SK-N-DZ (cell line): ENCODE results near the gene ACTMAP.
"Not testable (repeated sequence)": the region's sequence is repeated elsewhere in the genome, so short reads cannot be mapped to it uniquely, and the experiment has no call there.

Experiments used
- DNase-seq: peaks from one replicate; pipeline ENCODE4 v3.0.0-alpha.2; 2015; ENCODE audit warnings: low spot score

The ACTMAP gene

DNA sequence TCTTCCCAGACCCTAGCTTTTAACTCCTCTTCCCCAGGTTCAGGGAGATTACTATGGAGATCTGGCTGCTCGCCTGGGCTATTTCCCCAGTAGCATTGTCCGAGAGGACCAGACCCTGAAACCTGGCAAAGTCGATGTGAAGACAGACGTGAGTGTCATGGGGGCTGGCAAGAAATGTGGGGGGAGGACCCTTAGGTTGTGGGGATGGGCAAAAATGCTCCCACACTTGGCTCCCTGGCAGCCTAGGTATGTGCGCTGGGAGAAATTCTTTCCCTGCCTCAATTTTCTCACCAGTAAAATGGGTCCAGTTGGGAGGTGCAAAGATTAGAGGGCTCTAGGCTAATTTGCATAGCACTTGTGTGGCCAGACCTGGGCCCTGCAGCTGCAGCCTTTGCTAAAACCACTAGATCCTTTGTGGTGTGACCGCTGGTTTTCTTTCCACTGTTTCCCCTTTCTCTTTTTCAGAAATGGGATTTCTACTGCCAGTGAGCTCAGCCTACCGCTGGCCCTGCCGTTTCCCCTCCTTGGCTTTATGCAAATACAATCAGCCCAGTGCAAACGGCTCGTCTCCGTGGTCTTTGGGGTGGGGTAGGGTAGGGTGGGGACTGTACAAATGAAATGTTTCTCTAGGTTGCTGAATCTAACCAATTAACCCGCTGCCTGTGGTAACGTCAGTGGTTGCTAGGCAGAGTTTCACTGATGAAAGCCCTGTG is 26.8 kb upstream of the ACTMAP start:
- peak; percentile 94 for DNase-seq

DNA sequence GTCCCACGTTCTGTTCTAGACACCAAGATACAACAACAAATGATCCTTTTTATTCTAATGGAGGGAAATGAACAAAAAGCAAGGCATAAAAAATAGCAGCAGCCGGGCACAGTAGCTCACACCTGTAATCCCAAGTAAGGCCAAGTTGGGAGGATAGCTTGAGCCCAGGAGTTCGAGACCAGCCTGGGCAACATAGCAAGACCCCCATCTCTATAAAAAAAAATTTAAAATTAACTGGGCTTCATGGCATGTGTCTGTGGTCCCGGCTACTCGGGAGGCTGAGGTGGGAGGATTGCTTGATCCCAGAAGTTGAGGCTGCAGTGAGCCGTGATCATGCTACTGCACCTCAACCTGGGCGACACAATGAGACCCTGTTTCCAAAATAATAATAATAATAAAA is 26.1 kb upstream of the ACTMAP start:
- no peak for DNase-seq

GRCh38 chr19:40775632-40776022 is 25.4 kb upstream of the ACTMAP start:
- no peak for DNase-seq

DNA sequence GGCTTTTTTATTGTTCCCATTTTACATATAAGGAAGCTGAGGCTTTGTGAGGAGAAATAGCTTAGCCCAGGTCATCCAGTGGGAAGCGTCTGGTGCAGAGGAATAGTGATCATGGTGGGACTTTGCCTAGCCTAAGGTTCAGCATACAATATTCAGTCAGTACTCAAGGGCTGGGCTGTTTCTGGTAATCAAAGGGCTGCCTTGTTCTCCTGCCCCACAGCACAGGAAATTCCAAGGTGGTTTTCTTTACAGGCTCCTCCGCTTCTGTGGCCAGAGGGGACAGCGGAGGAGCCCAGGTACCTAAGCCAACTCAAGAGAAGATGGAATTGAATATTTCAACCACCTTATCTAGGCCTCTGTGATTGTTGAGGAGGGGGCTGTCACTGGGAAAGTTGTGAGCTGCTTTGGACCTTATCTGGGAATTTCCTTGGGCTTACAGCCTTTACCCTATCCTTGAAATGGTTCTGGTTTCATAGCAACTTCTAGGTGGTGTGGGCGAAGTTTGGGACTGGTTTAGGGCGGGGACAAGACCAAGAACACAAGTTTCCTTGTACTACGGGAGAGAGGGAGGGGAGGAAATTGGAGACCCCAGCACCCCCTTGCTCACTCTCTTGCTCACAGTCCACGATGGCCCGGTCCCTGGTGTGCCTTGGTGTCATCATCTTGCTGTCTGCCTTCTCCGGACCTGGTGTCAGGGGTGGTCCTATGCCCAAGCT is 24.8 kb upstream of the ACTMAP start, which contains the start of gene MIA:
Gene MIA (plus strand): TSS at position 606 of the 716 bp plus-strand sequence. CDS start 22 bp downstream, at position 628.
- no peak for DNase-seq

GRCh38 chr19:40771101-40771862 is 21.0 kb upstream of the ACTMAP start:
- DNase-seq: peak; percentile 26

DNA sequence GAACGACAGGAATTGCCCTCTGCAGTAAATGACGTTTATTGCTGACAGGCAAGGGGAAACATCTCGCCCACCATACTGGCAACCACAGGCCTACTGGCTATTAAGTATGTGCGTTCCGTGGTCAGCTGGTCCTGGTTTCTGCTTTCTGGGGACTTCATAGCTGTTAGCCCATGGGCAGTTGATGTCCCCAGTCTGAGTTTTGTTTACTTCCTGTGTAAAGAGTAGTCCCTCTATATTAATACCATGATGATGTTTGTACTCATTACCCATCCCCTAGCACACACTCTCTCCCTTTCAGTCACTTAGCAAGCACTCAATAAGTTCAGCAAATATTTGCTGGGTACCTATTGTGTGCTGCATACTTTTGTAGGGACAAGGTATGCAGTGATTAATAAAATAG is 18.6 kb upstream of the ACTMAP start:
- DNase-seq: no peak

DNA sequence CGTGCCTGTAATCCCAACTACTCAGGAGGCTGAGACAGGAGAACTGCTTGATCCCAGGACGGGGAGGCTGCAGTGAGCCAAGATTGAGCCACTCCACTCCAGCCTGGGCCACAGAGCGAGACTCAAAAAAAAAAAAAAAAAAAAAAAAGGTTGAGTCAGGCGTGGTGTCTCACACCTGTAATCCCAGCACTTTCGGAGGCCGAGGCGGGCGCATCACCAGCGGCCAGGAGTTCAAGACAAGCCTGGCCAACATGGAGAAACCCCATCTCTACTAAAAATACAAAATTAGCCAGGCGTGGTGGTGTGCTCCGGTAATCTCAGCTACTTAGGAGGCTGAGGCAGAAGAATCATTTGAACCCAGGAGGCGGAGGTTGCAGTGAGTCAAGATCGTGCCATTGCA is 16.1 kb upstream of the ACTMAP start:
- not testable (repeated sequence) for DNase-seq

DNA sequence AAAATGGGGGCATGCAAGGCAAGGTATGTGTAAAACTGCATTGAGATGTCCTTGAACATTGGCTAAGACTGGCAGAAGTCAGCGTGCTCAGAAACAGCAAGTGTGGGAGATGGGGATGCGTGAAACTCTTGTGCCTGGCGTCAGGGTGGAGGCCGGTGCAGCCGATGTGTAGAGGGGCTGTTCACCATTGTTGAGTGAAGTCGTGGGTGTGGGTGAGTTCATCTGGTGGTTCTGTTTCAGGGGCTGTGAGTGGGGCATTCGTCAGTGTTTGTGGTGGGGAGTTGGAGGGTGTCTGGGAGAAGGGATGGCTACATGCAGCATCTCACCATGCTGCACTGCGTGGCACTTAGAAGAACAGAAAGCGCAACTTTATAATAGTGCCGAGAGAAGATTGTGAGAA is 13.7 kb upstream of the ACTMAP start:
- DNase-seq: no peak

DNA sequence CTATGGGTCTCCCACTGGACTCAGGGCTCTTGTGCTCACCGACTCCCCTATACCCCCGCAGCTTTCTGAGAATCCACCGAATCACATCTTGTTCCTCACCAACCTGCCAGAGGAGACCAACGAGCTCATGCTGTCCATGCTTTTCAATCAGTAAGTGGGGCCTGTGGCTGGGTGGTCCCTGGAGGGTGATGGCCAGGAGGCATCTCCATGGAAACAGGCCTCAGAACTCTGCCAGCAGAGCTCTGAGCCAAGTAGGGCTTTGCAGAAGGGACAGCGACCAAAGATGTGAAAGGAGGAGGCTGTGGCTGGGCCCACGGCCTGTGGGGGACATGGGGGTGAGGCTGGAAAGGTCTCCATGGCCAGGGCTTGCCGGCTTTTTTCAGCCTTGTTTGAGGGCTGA is 13.2 kb upstream of the ACTMAP start:
- no peak for DNase-seq

DNA sequence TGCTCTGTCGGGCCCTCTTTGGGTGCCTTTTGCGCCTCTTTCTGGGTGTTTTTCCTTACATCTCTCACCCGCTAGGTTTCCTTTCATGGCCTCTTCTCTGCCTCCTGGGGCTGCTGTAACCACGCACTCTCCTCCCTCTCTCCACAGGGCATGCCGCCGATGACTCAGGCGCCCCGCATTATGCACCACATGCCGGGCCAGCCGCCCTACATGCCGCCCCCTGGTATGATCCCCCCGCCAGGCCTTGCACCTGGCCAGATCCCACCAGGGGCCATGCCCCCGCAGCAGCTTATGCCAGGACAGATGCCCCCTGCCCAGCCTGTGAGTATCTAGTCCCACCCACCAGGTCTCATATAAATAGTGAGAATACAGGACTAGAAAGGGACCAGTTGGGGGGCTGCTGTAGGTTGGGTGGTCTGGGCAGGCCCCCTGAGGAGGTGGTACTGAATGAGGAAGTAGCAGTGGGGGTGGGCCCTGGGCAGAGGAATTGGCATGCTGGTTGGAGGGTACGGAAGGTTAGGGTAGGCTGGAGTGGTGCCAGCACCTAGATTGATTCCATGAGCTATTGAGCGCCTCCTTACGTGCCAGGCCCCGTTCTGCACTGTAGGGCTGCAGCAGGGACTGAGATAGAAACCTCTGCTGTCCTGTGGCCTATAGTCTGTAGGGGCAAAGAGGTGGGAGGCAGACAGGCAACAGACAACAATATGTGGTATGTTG is 12.6 kb upstream of the ACTMAP start:
- no peak for DNase-seq

GRCh38 chr19:40759352-40759751 is 9.1 kb upstream of the ACTMAP start:
- no peak for DNase-seq

DNA sequence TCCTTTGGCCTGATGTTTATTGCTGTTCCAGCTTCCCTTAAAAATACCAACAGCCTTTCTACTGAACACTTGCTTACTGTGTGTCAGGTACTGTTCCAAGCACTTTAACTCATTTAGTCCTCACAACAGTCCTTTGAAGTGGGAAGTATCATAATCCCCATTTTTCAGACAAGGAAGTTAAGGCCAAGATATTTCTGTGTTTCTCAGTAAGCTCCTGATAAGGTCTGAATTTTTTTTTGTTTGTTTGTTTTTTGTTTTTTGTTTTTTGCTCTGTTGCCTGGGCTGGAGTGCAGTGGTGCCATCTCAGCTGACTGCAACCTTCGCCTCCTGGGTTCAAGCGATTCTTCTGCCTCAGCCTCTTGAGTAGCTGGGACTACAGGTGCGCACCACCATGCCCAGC is 8.2 kb upstream of the ACTMAP start:
- no peak for DNase-seq

DNA sequence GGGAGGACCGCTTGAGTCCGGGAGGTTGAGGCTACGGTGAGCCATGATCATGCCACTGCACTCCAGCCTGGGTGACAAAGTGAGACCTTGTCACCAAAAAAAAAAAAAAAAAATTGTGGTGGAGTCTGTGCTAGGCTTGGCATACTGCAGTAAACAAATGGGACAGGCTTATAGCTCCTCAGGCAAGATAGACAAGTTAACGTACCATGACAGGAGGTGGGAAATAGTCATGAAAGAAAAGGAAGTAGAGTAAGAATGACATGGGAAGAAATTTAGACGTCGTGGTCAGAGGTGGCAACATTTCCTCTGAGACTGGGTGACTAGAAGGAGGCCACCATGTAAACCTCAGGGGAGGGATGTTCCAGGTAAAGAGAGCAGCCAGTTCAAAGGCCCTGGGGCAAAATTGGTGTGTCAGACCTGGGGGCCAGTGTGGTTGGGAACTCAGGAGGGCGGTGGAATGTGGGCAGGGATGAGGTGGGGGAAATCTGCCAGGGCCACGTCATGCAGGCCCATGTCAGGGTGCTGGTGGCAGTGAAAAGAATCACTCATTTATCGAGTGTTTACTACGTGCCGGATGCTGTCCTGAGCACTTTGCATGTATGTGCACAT is 6.3 kb upstream of the ACTMAP start:
- no peak for DNase-seq

- DNase-seq: no peak
Observed at GRCh38 chr19:40755791-40756190, 5.5 kb upstream of the ACTMAP start.

GRCh38 chr19:40755248-40755624 is 5.0 kb upstream of the ACTMAP start:
- DNase-seq: no peak

DNA sequence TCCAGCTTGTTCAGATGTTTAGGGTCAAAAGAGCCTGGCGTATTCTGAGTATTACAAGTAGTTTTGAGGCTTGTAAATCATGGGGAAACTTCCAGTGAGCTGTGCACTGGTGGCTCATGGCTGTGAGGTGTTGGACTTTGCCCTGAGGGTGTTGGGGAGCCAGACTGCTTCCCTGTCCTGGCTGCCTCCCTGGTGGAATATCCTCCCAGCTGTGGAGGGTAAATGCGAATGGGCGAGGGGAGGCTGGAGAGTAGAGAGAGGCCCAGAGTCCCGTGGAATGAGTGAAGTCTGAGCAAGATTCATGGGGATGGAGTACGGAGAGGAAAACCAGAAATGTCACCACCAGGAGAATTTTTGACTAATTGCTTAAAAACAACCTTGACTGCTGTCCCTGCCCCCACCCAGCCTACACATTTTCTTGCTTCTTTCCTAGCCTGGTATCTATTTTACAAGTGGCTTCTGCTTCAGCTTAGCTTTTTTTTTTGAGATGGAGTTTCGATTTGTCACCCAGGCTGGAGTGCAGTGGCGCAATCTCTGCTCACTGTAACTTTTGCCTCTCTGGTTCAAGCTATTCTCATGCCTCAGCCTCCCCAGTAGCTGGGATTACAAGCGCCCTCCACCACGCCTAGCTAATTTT is 4.5 kb upstream of the ACTMAP start:
- DNase-seq: no peak

GRCh38 chr19:40752257-40752781 is 2.0 kb upstream of the ACTMAP start:
- DNase-seq: no peak

DNA sequence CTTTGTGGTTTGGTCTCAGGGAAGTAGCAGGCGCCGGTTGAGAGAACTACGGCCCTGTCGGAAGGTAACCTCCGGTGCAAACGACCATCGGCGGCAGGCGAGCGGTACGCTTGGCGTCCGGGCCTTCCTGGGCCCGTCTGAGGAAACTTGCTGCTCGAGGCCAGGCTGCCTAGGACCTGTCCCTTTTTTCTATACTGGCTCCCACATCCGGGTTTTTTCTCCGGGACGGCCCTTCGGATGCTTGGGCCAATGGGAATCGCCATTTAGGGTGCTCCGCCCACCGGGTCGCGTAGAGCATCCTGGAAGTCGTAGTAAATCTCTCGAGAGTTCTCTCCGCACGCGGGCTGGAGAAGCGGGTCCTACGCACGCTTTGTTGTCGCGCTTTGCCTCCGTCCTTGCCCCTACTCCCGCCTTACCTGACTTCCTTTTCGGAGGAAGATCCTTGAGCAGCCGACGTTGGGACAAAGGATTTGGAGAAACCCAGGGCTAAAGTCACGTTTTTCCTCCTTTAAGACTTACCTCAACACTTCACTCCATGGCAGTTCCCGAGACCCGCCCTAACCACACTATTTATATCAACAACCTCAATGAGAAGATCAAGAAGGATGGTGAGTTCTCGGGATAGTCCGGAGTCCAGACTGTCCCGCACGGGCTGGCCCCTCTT is 729 bp upstream of the ACTMAP start, which contains the start of gene SNRPA:
Gene SNRPA (plus strand): TSS at position 330 of the 664 bp plus-strand sequence. CDS start 206 bp downstream, at position 536.
- DNase-seq: peak; percentile 98

- no peak for DNase-seq
Observed at GRCh38 chr19:40747536-40747935, 2.7 kb downstream of the ACTMAP start.

- DNase-seq: no peak
Observed at GRCh38 chr19:40745402-40745780, 4.9 kb downstream of the ACTMAP start.
